ENCODE results near the gene VPS52.

- TF ChIP-seq CTCF (IDR thresholded peaks at IDR 0.05) (no peak), POLR2A (IDR thresholded peaks at IDR 0.05) (no peak)
These were observed 8.9 kb upstream of the VPS52 start for GRCh38 chr6:33280539-33280938.
